ENCODE data around the gene TBC1D3B. TPM values are rescaled to one million over a fixed set of nuclear protein-coding genes. Genes with fewer than 3 reads are reported as not detected.

TBC1D3B gene
- total and polyA plus RNA-seq, 7 donors: 1.1 to 5.0 (median 2.7) TPM; not detected in 2

GRCh38 chr17:36142235-36142634, 34.2 kb downstream of the TBC1D3B start:
- no peak for TF ChIP-seq POLR2A (IDR thresholded peaks at IDR 0.05)
- TF ChIP-seq POLR2AphosphoS5 (IDR thresholded peaks at IDR 0.05): no peak
- no peak for TF ChIP-seq EP300 (IDR thresholded peaks at IDR 0.05)
- TF ChIP-seq CTCF (IDR thresholded peaks at IDR 0.05): no peak
- intact Hi-C loops (cut with DNase I): no loop called here

GRCh38 chr17:36136439-36136838, 40.0 kb downstream of the TBC1D3B start:
- no peak for DNase-seq
- Histone ChIP-seq H3K27ac (no peak overlapping the region), H3K4me1 (no peaks in the 10 kb centered on the region), H3K36me3 (no peaks in the 10 kb centered on the region), H3K9me3 (no peaks in the 10 kb centered on the region), H3K4me3 (no peak overlapping the region), H3K27me3 (peaks cover 0 to 16% (median 0%) of the 10 kb centered on the region in 3 donors)
- intact Hi-C loops (cut with DNase I): no loop called here
- TF ChIP-seq POLR2AphosphoS5 (IDR thresholded peaks at IDR 0.05) (no peak), POLR2A (IDR thresholded peaks at IDR 0.05) (no peak), CTCF (IDR thresholded peaks at IDR 0.05) (no peak)
- WGBS, 2 donors: 19 to 52% methylated on average over 1 of the region's 1 CpG

More at GRCh38 chr17:36142235-36142634, 34.2 kb downstream of the TBC1D3B start:
- peaks cover 0 to 16% (median 0%) of the 10 kb centered on the region in 3 donors for H3K27me3 ChIP-seq
- H3K4me1 ChIP-seq: no peaks in the 10 kb centered on the region
- H3K27ac ChIP-seq: no peak overlapping the region
- DNase-seq: no peak
- H3K4me3 ChIP-seq: no peak overlapping the region
- no peaks in the 10 kb centered on the region for H3K9me3 ChIP-seq
- H3K36me3 ChIP-seq: no peaks in the 10 kb centered on the region

GRCh38 chr17:36136036-36136435, 40.4 kb downstream of the TBC1D3B start:
- no peak for DNase-seq
- 18 to 57% methylated on average over 1 of the region's 1 CpG for WGBS, 2 donors
- H3K36me3 ChIP-seq: no peaks in the 10 kb centered on the region
- intact Hi-C loops (cut with DNase I): no loop called here
- no peaks in the 10 kb centered on the region for H3K9me3 ChIP-seq
- TF ChIP-seq POLR2AphosphoS5 (IDR thresholded peaks at IDR 0.05): no peak
- TF ChIP-seq POLR2A (IDR thresholded peaks at IDR 0.05): no peak
- no peak for TF ChIP-seq EP300 (IDR thresholded peaks at IDR 0.05)
- TF ChIP-seq CTCF (IDR thresholded peaks at IDR 0.05): no peak
- H3K4me3 ChIP-seq: no peak overlapping the region
- no peaks in the 10 kb centered on the region for H3K4me1 ChIP-seq
- no peak overlapping the region for H3K27ac ChIP-seq
- peaks cover 0 to 16% (median 0%) of the 10 kb centered on the region in 3 donors for H3K27me3 ChIP-seq

GRCh38 chr17:36135465-36135864, 41.0 kb downstream of the TBC1D3B start:
- Histone ChIP-seq H3K27me3 (peaks cover 0 to 16% (median 0%) of the 10 kb centered on the region in 3 donors), H3K4me3 (no peak overlapping the region), H3K4me1 (no peaks in the 10 kb centered on the region), H3K9me3 (no peaks in the 10 kb centered on the region), H3K27ac (no peak overlapping the region), H3K36me3 (no peaks in the 10 kb centered on the region)
- TF ChIP-seq CTCF (IDR thresholded peaks at IDR 0.05): no peak
- no peak for TF ChIP-seq POLR2A (IDR thresholded peaks at IDR 0.05)
- no peak for TF ChIP-seq POLR2AphosphoS5 (IDR thresholded peaks at IDR 0.05)
- TF ChIP-seq EP300 (IDR thresholded peaks at IDR 0.05): no peak
- no peak for DNase-seq
- WGBS, 2 donors: 65 to 75% methylated on average over 4 of the region's 4 CpGs
- intact Hi-C loops (cut with DNase I): no loop called here

- no peak for DNase-seq
- H3K27me3 ChIP-seq: peaks cover 0 to 9% (median 0%) of the 10 kb centered on the region in 3 donors
- no peaks in the 10 kb centered on the region for H3K4me1 ChIP-seq
- H3K4me3 ChIP-seq: no peak overlapping the region
- 32 to 56% methylated on average over 4 of the region's 4 CpGs for WGBS, 2 donors
- TF ChIP-seq EP300 (IDR thresholded peaks at IDR 0.05) (no peak), CTCF (IDR thresholded peaks at IDR 0.05) (no peak), POLR2A (IDR thresholded peaks at IDR 0.05) (no peak), POLR2AphosphoS5 (IDR thresholded peaks at IDR 0.05) (no peak)
- no peaks in the 10 kb centered on the region for H3K9me3 ChIP-seq
- no peak overlapping the region for H3K27ac ChIP-seq
- intact Hi-C loops (cut with DNase I): no loop called here
- no peaks in the 10 kb centered on the region for H3K36me3 ChIP-seq
These were observed 42.7 kb downstream of the TBC1D3B start for GRCh38 chr17:36133602-36134236.
